ENCODE data around the gene FAAP24.
A peak's percentile ranks its signal among the peaks of the same experiment; 100 is the strongest.
"Not testable (repeated sequence)": the region's sequence is repeated elsewhere in the genome, so short reads cannot be mapped to it uniquely, and the experiment has no call there.

Gene FAAP24

GRCh38 chr19:32971715-32972540 is at the start of gene FAAP24, which contains the start of gene CEP89:
FAAP24 (plus strand) TSS chr19:32972242; CDS start chr19:32973197, 955 bp downstream.
CEP89 (minus strand) TSS chr19:32971958; CDS start chr19:32971874, 84 bp downstream.
- DNase-seq: peak; percentile 92 to 98 (median 96)

- no peak for DNase-seq
These were observed 47.8 kb upstream of the FAAP24 start for GRCh38 chr19:32924200-32924599.

- DNase-seq: no peak
These were observed 43.2 kb upstream of the FAAP24 start for GRCh38 chr19:32928806-32929205.

- no peak for DNase-seq
These were observed 41.5 kb upstream of the FAAP24 start for GRCh38 chr19:32930567-32930966.

- no peak for DNase-seq
These were observed 38.5 kb upstream of the FAAP24 start for GRCh38 chr19:32933571-32933970.

GRCh38 chr19:32935629-32936028 is 36.4 kb upstream of the FAAP24 start:
- DNase-seq: no peak

- DNase-seq: no peak
These were observed 36.0 kb upstream of the FAAP24 start for GRCh38 chr19:32936065-32936464.

- not testable (repeated sequence) for DNase-seq
These were observed 30.8 kb upstream of the FAAP24 start for GRCh38 chr19:32941273-32941672.

- DNase-seq: no peak
These were observed 26.8 kb upstream of the FAAP24 start for GRCh38 chr19:32945260-32945659.

GRCh38 chr19:32966750-32967149 is 5.3 kb upstream of the FAAP24 start:
- DNase-seq: no peak

- no peak for DNase-seq
These were observed 2.5 kb upstream of the FAAP24 start for GRCh38 chr19:32969549-32969948.

- no peak for DNase-seq
These were observed 938 bp upstream of the FAAP24 start for GRCh38 chr19:32971012-32971595.

- peak in 3 of 4 experiments; percentile 47 to 64 (median 53) for DNase-seq
These were observed 4.3 kb downstream of the FAAP24 start for GRCh38 chr19:32976223-32976805.

GRCh38 chr19:32977280-32977679 is 5.2 kb downstream of the FAAP24 start:
- DNase-seq: no peak

- DNase-seq: not testable (repeated sequence)
These were observed 5.8 kb downstream of the FAAP24 start for GRCh38 chr19:32977813-32978212.

GRCh38 chr19:32979807-32980206 is 7.8 kb downstream of the FAAP24 start:
- not testable (repeated sequence) for DNase-seq

GRCh38 chr19:32982488-32982887 is 10.4 kb downstream of the FAAP24 start:
- not testable (repeated sequence) for DNase-seq

GRCh38 chr19:32988254-32988653 is 16.2 kb downstream of the FAAP24 start:
- DNase-seq: not testable (repeated sequence)

GRCh38 chr19:32988724-32989123 is 16.7 kb downstream of the FAAP24 start:
- no peak for DNase-seq

- DNase-seq: not testable (repeated sequence)
These were observed 23.9 kb downstream of the FAAP24 start for GRCh38 chr19:32995966-32996365.

- not testable (repeated sequence) for DNase-seq
These were observed 25.0 kb downstream of the FAAP24 start for GRCh38 chr19:32997061-32997464.

GRCh38 chr19:32997716-32998355 is 25.8 kb downstream of the FAAP24 start:
- DNase-seq: no peak

- no peak for DNase-seq
These were observed 26.7 kb downstream of the FAAP24 start for GRCh38 chr19:32998722-32999121.
